H1 (cell line): Measurements from ENCODE around the gene CGNL1.

Source experiments
- BACH1 ChIP-seq: IDR thresholded peaks from 2 replicates; pipeline ENCODE4 v1.6.1; 2012; ENCODE audit warnings: low read length, improper control_type of control experiment
- CHD2 ChIP-seq: IDR thresholded peaks from 2 replicates; pipeline ENCODE4 v1.6.1; 2012; ENCODE audit warnings: low read length, improper control_type of control experiment
- CTCF ChIP-seq, 3 experiments: IDR thresholded peaks; 1 replicate in 2 of 3; 2 replicates in 1 of 3; pipeline versions ENCODE4 v1.5.1 to v1.6.1; 2011; ENCODE audit warnings: low read length in 3 of 3, mild to moderate bottlenecking in 3 of 3, inconsistent platforms in 2 of 3, low read depth in 1 of 3, moderate library complexity in 1 of 3; ENCODE audit not compliant: insufficient read depth in 1 of 3; ENCODE audit errors: control extremely low read depth in 1 of 3
- EP300 ChIP-seq, 2 experiments: IDR thresholded peaks; 1 replicate in 1 of 2; 2 replicates in 1 of 2; pipeline ENCODE4 v1.6.1; 2011 to 2012; ENCODE audit warnings: low read depth in 2 of 2, low read length in 2 of 2, mild to moderate bottlenecking in 2 of 2, borderline replicate concordance in 1 of 2, inconsistent platforms in 1 of 2, moderate library complexity in 1 of 2
- GABPA ChIP-seq: IDR thresholded peaks from 2 replicates; pipeline ENCODE4 v1.6.1; 2011; ENCODE audit warnings: mild to moderate bottlenecking, low read length, moderate library complexity, borderline replicate concordance; ENCODE audit not compliant: insufficient read depth
- JUND ChIP-seq: IDR thresholded peaks from 2 replicates; pipeline ENCODE4 v1.6.1; 2011; ENCODE audit warnings: mild to moderate bottlenecking, improper control_type of control experiment, low read length
- POLR2A ChIP-seq, 2 experiments: IDR thresholded peaks; 1 replicate in 1 of 2; 2 replicates in 1 of 2; pipeline ENCODE4 v1.6.1; 2011; ENCODE audit warnings: low read depth in 2 of 2, low read length in 2 of 2, mild to moderate bottlenecking in 2 of 2; ENCODE audit errors: control extremely low read depth in 1 of 2
- TCF12 ChIP-seq: IDR thresholded peaks from 2 replicates; pipeline ENCODE4 v1.6.1; 2011; ENCODE audit warnings: low read depth, mild to moderate bottlenecking, low read length

- TF ChIP-seq CTCF (IDR thresholded peaks at IDR 0.05; ENCODE audit: control extremely low read depth in 1 of 3, insufficient read depth in 1 of 3, low read depth in 1 of 3, low read length in 3 of 3) (no peak), EP300 (IDR thresholded peaks at IDR 0.05; ENCODE audit: borderline replicate concordance in 1 of 2, low read depth in 2 of 2, low read length in 2 of 2) (no peak), BACH1 (no peak), GABPA (no peak), POLR2A (IDR thresholded peaks at IDR 0.05; ENCODE audit: control extremely low read depth in 1 of 2, low read depth in 2 of 2, low read length in 2 of 2) (no peak), TCF12 (no peak), JUND (no peak), CHD2 (no peak)
Measured at GRCh38 chr15:57505949-57506391, 129.7 kb downstream of the CGNL1 start.
